Activated CD4-positive, CD25-positive, alpha-beta regulatory T cell treated with anti-CD3 and anti-CD28 coated beads, Interleukin-2, amount 50 U/mL, for 72 hours (primary cell): ENCODE results near the gene ZNF500.

Experiments
- DNase-seq: peaks from one replicate; pipeline ENCODE4 v3.0.0; 2021

The ZNF500 gene

DNA sequence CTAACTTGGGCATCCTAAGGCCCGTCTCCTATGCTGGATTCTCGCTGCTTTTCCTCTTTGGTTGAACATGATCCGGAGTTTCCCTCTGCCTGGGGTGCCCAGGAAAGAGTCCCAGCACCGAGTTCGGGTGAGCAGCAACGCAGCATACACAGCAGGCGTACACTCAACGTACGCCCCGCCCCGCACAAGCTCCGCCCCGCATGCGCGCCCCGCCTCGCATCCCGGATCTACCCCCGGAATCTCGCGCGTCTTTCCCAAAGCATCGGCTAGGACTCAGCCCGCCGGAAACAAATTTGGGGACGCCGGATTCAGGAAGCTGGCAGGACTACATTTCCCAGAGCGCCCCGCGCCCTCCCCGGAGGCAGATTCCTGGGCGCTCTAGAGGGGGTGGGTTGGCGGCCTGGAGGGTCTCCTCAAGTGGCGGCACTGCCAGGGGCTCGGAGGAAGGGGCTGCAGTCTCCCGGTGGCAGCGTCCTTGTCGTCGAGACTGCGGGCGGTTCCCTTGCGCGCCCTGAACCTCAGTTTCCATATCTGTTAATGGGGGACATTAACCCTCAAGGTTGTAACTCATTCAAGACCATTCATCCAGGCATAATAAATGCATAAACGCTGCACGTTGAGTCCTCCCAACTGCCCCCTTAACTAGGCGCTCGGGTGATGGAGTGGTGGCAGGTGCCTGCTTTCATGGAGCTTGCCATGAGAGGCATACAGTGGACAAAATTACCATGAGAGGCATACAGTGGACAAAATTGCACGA lies 1.8 kb upstream of the ZNF500 start:
- DNase-seq, result peak; percentile 82

DNA sequence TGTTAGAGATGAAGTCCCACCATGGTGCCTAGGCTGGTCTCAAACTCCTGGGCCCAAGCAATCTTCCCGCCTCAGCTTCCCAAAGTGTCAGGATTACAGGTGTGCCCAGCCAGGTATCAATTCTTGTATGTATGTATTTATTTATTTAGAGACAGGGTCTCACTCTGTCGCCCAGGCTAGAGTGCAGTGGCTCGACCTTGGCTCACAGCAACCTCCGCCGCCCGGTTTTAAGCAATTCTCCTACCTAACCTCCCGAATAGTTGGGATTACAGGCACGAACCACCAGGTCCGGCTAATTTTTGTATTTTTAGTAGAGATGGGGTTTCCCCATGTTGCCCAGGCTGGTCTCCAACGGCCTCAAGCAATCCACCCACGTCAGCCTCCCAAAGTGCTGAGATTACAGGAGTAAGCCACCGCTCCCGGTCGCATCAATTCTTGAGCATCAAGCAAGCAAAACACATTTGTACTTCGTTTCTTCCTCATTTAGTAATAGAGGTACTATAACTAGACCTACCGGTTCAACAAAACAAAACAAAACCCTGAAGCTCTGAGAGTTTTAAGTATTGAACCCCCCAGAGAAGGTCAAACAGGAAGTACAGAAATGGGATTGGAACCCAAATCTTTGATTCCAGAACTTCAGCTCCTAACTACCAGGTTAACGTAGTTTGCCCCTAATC lies 1.0 kb upstream of the ZNF500 start:
- DNase-seq, result no peak

DNA sequence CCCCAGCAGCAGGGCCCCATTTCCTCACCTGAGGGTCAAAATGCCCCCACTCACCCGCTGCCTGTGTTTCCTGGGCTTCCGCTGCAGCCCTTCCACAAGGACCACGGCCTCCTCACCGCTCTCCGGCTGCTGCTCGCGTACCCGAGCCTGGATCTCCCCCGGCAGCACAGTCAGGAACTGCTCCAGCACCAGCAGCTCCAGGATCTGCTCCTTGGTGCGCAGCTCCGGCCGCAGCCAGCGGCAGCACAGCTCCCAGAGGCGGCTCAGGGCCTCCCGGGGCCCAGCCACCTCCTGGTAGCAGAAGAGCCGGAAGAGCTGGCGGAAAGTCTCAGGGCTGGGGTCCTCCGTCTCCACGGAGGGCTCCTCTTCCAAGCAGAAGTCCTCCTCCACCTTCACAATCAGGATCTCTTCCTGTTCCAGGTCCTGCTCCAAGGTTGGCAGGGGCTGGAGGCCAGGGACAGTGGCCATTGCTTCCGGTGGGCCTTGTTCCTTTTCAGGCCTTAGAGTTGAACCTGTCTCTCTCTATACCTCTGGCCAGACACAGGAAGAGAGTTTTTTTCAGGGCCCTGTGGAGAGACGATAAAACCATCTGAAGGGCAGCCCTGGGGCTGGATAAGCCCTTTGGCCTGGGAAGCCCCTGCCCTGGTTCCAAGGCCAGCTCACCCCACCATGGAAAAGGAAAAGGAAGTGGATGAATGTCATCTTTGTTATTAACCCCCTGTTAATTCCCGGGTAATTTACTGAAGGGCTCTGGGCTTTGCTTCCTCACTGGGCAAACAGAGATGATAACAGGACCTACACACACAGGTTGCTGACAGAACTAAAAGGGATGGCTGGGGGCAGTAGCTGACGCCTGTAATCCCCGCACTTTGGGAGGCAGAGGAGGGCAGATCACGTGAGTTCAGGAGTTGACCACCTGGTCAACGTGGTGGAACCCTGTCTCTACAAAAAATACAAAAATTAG lies 1.2 kb downstream of the ZNF500 start:
- DNase-seq, result no peak

DNA sequence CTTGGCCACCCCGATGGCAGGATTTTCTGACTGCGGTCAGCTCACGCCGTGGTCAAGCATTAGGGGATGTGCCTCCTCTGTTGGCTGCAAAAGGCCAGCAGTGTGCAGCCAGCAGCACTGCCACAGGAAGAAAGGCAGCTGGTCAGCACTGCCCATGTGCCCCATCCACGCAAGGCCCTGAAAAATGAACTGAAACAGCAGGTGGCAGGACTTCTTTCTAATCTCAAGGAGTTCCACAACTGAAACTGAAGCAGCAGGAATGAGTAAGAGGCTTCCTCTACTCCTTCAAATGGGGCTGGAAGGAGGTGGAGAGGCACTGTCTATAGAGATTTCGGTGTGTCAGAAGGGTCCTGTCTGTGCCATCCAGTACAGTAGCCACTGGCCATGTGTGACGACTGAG lies 3.2 kb downstream of the ZNF500 start:
- no peak for DNase-seq

GRCh38 chr16:4762205-4762604 lies 4.8 kb downstream of the ZNF500 start:
- DNase-seq, result no peak

DNA sequence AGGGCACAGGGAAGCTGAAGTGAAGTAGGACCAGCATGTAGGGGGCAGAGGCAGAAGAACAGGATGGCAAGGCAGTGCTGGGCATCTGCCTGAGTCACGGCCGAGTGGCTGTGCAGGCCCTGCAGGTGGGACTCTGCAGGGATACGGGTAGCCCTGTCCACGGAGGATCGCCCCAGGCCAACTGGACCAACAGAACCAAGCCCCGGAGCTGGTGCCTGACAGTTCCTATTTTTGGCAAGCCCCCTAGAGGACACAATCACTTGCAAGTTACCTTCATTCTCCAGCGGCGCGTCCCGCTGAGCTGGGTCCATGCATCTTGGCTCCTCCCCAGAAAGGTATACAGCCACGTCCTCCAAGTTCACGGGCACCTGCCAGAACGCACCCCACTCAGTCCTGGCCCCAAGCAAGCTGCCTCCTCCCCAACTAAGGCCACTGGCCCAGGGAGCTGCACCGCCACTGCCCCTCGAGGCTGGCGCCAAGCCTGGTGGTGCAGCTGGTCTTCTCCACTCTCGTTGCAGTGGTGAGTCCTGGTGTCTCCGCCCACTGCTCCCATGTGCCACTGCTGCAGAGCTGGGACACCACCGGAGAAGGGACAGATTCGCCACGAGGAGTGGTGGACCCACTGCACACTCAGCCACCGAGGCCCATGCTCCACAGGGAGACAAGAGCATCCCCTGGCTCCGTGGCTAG lies 6.6 kb downstream of the ZNF500 start:
- no peak for DNase-seq

- DNase-seq, result no peak
Observed at GRCh38 chr16:4755687-4756086, 11.3 kb downstream of the ZNF500 start.

GRCh38 chr16:4754865-4755264 lies 12.1 kb downstream of the ZNF500 start:
- no peak for DNase-seq

GRCh38 chr16:4753227-4753626 lies 13.7 kb downstream of the ZNF500 start:
- no peak for DNase-seq

DNA sequence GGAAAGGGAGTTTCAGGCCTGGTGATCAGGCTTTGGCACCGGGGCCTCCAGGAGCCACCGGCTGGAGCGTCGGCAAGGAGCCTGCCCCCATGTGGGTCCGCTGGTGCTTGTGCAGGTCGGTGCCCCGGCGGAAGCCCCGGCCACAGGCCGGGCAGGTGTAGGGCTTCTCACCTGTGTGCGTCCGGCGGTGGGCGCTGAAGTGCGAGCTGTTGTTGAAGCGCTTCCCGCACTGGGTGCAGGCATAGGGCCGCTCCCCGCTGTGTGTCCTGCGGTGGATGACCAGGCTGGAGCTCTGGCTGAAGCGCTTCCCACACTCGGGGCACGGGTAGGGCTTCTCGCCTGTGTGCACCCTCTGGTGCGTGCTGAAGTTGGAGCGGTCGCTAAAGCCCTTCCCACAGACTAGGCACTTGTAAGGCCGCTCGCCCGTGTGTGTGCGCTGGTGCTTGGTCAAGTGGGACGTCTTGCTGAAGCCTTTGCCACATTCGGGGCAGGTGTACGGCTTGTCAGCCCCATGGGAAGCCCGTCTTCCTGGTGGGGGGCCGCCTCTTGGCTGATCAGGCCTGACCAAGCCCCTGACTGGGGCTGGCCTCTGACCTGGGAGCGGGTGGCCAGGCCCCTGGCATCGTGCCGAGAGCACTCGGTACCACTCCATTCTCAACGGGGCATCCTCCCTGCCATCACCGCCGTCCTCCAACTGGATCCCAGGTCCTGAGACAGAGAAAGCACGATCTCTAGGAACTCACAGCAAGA lies 14.4 kb downstream of the ZNF500 start:
- no peak for DNase-seq

- no peak for DNase-seq
Observed at GRCh38 chr16:4750896-4751295, 16.1 kb downstream of the ZNF500 start.

DNA sequence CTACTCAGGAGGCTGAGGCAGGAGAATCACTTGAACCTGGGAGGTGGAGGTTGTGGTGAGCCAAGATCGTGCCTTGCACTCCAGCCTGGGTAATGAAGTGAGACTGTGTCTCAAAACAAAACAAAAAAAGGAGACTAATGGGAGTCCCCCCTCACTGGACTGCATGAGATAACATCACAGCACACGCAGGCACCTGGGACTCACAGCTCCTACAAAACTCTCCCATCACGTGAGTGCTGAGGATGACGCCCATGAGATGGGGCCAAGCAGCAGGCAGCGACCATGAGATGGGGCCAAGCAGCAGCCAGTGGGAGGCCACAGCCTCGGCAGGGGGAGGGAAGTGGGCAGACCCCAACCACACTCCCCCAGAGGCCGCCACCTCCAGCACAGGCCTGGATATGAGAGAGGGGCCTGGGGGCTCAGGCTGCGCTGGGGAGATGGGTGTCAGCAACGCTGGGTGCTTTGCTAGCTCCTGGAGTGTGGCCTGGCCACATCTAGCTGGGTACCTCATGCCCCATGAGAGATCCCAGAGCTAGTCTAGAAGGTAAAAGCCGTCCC lies 17.2 kb downstream of the ZNF500 start:
- no peak for DNase-seq

DNA sequence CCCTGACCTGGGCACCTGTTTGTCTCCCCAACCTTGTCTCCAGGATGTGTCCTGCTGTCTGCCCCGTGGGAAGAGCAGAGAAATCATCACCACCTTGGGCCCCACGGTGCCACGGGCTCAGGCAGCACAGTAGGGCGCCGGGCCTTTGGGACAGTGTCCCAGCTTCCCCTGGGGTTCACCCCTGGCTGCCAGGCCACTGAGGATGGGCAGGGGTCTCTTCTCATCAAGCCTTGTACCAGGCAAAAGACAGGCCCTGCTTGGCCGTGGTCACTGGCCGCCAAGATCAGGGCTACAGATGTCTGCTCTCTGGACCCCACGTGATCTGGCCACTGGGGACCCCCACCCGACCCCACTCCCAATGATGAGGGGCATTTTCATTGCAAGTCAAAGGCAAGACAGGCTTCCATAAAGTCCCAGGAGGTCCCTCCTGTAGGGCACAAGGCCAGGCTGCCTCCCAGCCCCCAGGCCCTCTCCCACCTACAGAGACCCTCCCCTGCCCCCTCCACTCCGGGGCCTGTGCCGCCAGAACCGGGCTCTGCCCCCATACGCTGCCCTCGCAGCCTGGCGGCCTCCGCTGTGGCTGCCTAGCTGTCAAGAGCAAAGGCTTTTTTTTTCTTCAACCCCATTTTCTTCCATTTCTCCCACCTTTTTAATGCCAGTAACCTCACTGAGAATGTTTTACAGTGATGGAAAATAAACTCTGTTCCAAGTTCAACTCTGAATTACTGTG lies 18.1 kb downstream of the ZNF500 start:
- DNase-seq, result no peak

DNA sequence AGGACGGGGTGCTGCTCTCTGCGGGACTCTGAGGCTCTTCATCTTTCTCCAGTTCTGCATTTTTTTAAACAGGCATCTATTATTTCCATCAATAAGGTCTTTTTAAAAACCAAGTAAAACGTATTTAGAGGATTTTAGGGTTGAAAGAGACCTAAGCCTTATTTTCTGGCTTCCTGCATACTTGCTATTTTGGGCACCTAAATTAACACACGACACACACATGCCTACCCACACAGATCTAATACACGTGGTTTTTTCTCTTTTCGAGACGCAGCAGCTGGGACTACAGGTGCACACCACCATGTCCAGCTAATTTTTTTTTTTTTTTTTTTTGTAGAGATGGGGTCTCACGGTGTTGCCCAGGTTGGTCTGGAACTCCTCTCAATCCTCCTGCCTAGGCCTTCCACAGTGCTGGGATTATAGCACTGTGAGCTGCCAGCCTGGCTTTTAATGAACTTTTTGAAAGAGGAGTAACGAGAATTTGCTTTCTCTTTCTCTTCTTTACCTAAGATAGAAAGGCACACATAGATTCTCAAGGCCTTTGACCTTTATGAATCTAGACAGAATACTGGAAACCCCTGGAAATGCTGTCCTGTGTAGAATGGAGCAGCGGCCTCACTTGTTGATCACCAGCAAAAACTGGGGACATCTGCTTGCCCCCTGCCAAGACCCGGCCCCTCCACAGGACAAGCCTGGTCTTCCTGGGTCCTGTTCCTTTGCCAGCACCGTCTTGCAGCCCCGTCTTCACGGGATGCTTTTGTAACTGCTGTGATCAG lies 18.9 kb downstream of the ZNF500 start:
- no peak for DNase-seq

- no peak for DNase-seq
Observed at GRCh38 chr16:4746991-4747574, 19.9 kb downstream of the ZNF500 start.

GRCh38 chr16:4746215-4746614 lies 20.7 kb downstream of the ZNF500 start:
- no peak for DNase-seq

- DNase-seq, result no peak
Observed at GRCh38 chr16:4745274-4745569, 21.7 kb downstream of the ZNF500 start.

GRCh38 chr16:4744555-4745273 lies 22.2 kb downstream of the ZNF500 start:
- no peak for DNase-seq

DNA sequence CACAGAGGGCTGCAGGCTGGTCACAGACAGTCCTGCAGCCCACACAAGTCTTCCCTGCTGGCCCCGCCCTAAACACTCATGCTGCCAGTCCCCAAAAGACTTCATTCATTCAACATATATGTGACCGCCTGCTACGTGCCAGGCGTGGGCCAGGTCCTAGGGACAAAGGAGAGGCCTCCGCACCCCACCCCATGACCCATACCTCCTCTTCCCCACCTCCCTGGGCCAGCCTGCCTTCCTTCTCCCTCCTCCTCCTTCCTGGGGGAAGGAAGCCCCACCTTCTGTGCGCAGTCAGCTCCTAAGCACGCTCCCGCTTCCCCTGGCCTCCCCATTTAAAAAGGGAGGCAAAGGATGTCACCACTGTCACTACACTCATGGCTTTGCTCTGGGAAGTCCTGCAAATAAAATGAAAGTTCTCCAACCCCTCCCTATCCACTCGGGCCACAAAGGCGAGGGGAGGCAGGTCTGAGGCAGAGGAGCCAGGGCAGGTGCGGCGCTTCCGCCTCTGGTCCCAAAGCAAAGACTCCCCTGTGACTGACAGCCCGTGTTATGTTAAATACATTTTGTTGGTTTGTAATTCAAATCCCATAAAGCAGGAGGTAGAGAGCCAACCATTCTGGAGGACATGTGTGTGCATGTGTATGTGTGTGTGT lies 23.6 kb downstream of the ZNF500 start:
- DNase-seq, result no peak
